Measurements from ENCODE around the gene CHD8. TPM values are rescaled to one million over a fixed set of nuclear protein-coding genes. Genes with fewer than 3 reads are reported as not detected.

The CHD8 gene
- total and polyA plus RNA-seq, 2 of the 13 experiments (the other 11 are each of a cell fraction or from before 2014, with no cell fraction given): 35.1 to 79.6 TPM

- no peak for TF ChIP-seq ZNF703 (CRISPR knock-in tag; IDR thresholded peaks at IDR 0.05; ENCODE audit: borderline replicate concordance)
- peak in 1 of 2 experiments; percentile 35; a peak in 1 of 4 replicates for TF ChIP-seq ATF4 (CRISPR knock-in tag; IDR thresholded peaks at IDR 0.05)
- peak; percentile 83; the same call in 1 of the 2 replicates for TF ChIP-seq KLF6 (CRISPR knock-in tag; IDR thresholded peaks at IDR 0.05)
- TF ChIP-seq, protein P1, sequence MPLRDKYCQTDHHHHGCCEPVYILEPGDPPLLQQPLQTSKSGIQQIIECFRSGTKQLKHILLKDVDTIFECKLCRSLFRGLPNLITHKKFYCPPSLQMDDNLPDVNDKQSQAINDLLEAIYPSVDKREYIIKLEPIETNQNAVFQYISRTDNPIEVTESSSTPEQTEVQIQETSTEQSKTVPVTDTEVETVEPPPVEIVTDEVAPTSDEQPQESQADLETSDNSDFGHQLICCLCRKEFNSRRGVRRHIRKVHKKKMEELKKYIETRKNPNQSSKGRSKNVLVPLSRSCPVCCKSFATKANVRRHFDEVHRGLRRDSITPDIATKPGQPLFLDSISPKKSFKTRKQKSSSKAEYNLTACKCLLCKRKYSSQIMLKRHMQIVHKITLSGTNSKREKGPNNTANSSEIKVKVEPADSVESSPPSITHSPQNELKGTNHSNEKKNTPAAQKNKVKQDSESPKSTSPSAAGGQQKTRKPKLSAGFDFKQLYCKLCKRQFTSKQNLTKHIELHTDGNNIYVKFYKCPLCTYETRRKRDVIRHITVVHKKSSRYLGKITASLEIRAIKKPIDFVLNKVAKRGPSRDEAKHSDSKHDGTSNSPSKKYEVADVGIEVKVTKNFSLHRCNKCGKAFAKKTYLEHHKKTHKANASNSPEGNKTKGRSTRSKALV (CRISPR knock-in tag; IDR thresholded peaks at IDR 0.05): 0 out of 2 replicates have a peak, but pooled peaks have one; percentile 28
- peak; percentile 92 for TF ChIP-seq ZMAT3 (CRISPR knock-in tag; conservative IDR thresholded peaks at IDR 0.05)
- TF ChIP-seq IRF2 (CRISPR knock-in tag; IDR thresholded peaks at IDR 0.05): peak; percentile 95
- no peak for TF ChIP-seq KDM1A (CRISPR knock-in tag; IDR thresholded peaks at IDR 0.05)
- peak; percentile 98 for TF ChIP-seq NFKB2 (CRISPR knock-in tag; IDR thresholded peaks at IDR 0.05; ENCODE audit: borderline replicate concordance)
- peak; percentile 93 for TF ChIP-seq ZNF124 (CRISPR knock-in tag; IDR thresholded peaks at IDR 0.05)
- TF ChIP-seq POGZ (CRISPR knock-in tag; IDR thresholded peaks at IDR 0.05): peak; percentile 88
- TF ChIP-seq ZKSCAN5 (CRISPR knock-in tag; IDR thresholded peaks at IDR 0.05): no peak
- TF ChIP-seq RERE (CRISPR knock-in tag; IDR thresholded peaks at IDR 0.05; ENCODE audit: low read depth): no peak
- 0 out of 2 replicates have a peak, but pooled peaks have one; percentile 11 for TF ChIP-seq KDM6A (CRISPR knock-in tag; IDR thresholded peaks at IDR 0.05; ENCODE audit: low read depth)
- TF ChIP-seq CREB1 (IDR thresholded peaks at IDR 0.05): peak; percentile 89
- TF ChIP-seq CREB1 (CRISPR knock-in tag; IDR thresholded peaks at IDR 0.05): peak; percentile 91; the same call in 1 of the 2 replicates
- TF ChIP-seq, protein P2, sequence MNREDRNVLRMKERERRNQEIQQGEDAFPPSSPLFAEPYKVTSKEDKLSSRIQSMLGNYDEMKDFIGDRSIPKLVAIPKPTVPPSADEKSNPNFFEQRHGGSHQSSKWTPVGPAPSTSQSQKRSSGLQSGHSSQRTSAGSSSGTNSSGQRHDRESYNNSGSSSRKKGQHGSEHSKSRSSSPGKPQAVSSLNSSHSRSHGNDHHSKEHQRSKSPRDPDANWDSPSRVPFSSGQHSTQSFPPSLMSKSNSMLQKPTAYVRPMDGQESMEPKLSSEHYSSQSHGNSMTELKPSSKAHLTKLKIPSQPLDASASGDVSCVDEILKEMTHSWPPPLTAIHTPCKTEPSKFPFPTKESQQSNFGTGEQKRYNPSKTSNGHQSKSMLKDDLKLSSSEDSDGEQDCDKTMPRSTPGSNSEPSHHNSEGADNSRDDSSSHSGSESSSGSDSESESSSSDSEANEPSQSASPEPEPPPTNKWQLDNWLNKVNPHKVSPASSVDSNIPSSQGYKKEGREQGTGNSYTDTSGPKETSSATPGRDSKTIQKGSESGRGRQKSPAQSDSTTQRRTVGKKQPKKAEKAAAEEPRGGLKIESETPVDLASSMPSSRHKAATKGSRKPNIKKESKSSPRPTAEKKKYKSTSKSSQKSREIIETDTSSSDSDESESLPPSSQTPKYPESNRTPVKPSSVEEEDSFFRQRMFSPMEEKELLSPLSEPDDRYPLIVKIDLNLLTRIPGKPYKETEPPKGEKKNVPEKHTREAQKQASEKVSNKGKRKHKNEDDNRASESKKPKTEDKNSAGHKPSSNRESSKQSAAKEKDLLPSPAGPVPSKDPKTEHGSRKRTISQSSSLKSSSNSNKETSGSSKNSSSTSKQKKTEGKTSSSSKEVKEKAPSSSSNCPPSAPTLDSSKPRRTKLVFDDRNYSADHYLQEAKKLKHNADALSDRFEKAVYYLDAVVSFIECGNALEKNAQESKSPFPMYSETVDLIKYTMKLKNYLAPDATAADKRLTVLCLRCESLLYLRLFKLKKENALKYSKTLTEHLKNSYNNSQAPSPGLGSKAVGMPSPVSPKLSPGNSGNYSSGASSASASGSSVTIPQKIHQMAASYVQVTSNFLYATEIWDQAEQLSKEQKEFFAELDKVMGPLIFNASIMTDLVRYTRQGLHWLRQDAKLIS (CRISPR knock-in tag; IDR thresholded peaks at IDR 0.05): no peak
- TF ChIP-seq ZNF777 (CRISPR knock-in tag; IDR thresholded peaks at IDR 0.05): peak; percentile 67; the same call in 1 of the 2 replicates
- no peak for TF ChIP-seq WIZ (CRISPR knock-in tag; IDR thresholded peaks at IDR 0.05)
These were observed 18.6 kb downstream of the CHD8 start (continued) for GRCh38 chr14:21437063-21437901.
